ENCODE measurements around the gene CDH6. TPM values are rescaled to one million over a fixed set of nuclear protein-coding genes. Genes with fewer than 3 reads are reported as not detected.

CDH6 gene
- total RNA-seq, 4 donors from 2014 or later: 1.00 to 2.9 (median 1.4) TPM

DNA sequence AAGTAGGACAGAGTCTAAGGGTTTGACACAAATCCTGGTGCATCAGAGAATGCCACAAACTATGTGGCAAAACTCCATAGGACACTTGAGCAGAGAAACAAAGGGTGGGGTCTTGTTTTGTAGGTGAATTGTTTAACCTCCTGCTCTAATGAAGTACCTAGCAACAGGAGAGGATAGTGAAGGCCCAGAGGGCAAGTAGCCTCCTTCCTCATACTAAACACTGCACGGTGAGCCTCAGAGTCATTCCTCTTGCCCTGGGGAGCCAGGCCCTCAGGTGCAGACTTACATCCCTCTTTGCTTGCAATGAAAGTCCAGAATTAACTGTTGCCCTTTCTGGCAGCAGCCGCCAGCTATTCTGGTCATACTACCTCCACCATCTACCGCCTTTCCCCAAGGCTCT, 172.3 kb downstream of the CDH6 start:
- ATAC-seq (no peak), DNase-seq (no peak)
- TF ChIP-seq POLR2A (IDR thresholded peaks at IDR 0.05): no peak
- TF ChIP-seq, protein P1, sequence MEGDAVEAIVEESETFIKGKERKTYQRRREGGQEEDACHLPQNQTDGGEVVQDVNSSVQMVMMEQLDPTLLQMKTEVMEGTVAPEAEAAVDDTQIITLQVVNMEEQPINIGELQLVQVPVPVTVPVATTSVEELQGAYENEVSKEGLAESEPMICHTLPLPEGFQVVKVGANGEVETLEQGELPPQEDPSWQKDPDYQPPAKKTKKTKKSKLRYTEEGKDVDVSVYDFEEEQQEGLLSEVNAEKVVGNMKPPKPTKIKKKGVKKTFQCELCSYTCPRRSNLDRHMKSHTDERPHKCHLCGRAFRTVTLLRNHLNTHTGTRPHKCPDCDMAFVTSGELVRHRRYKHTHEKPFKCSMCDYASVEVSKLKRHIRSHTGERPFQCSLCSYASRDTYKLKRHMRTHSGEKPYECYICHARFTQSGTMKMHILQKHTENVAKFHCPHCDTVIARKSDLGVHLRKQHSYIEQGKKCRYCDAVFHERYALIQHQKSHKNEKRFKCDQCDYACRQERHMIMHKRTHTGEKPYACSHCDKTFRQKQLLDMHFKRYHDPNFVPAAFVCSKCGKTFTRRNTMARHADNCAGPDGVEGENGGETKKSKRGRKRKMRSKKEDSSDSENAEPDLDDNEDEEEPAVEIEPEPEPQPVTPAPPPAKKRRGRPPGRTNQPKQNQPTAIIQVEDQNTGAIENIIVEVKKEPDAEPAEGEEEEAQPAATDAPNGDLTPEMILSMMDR (IDR thresholded peaks at IDR 0.05 in 4 of 5, conservative IDR thresholded peaks at IDR 0.05 in 1 of 5): no peak
- no peaks in the 10 kb centered on the region for H3K27me3 ChIP-seq
- H3K4me3 ChIP-seq: no peak overlapping the region
- H3K4me1 ChIP-seq: no peaks in the 10 kb centered on the region
- no peaks in the 10 kb centered on the region for H3K36me3 ChIP-seq
- no peaks in the 10 kb centered on the region for H3K9me3 ChIP-seq
- H3K27ac ChIP-seq: no peak overlapping the region
- intact Hi-C loops (cut with DNase I; ENCODE audit: low total_unique reads): no loop called here
- in situ Hi-C loops (cut with MboI; ENCODE audit: low sequenced_read_pairs in 4 of 4): no loop called here

DNA sequence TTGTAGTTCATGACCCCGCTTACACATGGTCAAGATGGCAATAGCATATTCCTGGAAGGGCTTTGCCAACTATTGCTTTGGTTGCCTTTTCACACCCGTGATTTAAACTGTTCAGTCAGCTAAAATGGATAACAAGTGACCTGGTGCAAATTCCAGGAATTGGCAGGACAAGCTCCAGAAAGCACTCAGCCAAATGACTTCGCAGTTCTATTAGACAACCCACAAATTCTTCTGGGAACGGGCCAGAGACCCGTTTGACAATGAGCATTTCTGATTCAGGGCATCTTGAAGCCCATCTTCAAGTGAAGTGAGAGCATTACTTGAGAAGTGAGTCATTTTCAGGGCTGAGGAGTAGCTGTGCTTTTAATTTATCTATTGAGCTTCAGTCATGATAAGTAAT, 173.5 kb downstream of the CDH6 start:
- H3K4me1 ChIP-seq: no peaks in the 10 kb centered on the region
- no peak overlapping the region for H3K27ac ChIP-seq
- in situ Hi-C loops (cut with MboI; ENCODE audit: low sequenced_read_pairs in 4 of 4): no loop called here
- intact Hi-C loops (cut with DNase I; ENCODE audit: low total_unique reads): no loop called here
- H3K36me3 ChIP-seq: no peaks in the 10 kb centered on the region
- no peak for TF ChIP-seq POLR2A (IDR thresholded peaks at IDR 0.05)
- TF ChIP-seq, protein P1 (IDR thresholded peaks at IDR 0.05 in 4 of 5, conservative IDR thresholded peaks at IDR 0.05 in 1 of 5): no peak
- H3K4me3 ChIP-seq: no peak overlapping the region
- no peaks in the 10 kb centered on the region for H3K27me3 ChIP-seq
- ATAC-seq (no peak), DNase-seq (no peak)
- H3K9me3 ChIP-seq: no peaks in the 10 kb centered on the region

DNA sequence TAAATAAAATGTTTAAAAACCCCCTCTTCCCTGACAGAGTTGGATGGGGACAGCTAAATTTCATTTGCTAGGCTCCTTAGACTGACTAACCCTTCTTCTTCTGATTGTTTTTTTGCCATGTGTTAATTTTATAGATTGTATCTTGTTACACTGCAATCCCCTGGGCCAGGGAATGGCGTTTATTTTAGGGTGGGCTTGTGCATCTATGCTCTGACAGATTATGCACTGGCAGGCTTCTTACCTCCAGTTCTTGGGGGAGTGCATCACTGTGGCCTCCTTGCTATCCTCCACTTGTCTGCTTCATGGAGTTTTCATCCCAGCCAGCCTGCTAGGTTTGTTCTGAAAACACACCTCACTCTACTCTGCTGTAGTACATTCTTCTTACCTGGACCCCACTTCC, 178.6 kb downstream of the CDH6 start:
- Histone ChIP-seq H3K27me3 (no peaks in the 10 kb centered on the region), H3K27ac (no peak overlapping the region), H3K9me3 (no peaks in the 10 kb centered on the region), H3K36me3 (no peaks in the 10 kb centered on the region), H3K4me3 (no peak overlapping the region), H3K4me1 (no peaks in the 10 kb centered on the region)
- intact Hi-C loops (cut with DNase I; ENCODE audit: low total_unique reads) (no loop called here), in situ Hi-C loops (cut with MboI; ENCODE audit: low sequenced_read_pairs in 4 of 4) (no loop called here)
- TF ChIP-seq, protein P1 (IDR thresholded peaks at IDR 0.05 in 4 of 5, conservative IDR thresholded peaks at IDR 0.05 in 1 of 5): no peak
- TF ChIP-seq POLR2A (IDR thresholded peaks at IDR 0.05): no peak
- DNase-seq: no peak
- ATAC-seq: no peak

DNA sequence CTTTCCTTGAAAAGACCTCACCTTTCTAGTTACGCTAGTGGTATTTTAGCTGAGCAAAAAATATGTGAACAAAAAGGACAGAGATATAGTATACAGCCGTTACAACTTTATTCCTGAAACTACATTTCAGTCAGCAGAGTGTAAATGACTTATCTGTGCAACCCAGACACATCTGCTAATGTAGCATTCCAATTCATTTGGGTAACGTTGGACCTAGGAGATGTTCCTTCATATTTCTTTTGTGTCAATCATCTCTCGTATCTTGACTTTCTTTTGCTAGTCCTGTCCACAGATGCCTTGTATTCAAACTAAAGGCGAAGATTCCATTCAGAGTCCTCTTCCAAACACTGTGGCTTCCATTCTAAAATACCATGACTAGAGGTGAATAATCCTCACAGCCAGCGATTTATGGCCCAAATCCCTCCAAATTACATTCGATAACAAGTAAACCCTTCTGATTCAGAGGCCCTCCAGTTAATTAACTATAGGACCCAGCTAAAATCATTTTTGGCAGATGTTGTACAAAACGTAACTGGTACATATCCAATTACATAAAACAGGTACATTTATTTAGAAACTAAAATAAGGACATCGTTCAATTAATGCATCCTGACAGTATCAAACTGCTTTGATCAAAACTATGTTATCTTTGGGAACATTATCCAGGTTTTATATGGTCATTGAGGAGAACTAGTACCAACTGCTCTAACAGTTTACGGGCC, 182.7 kb downstream of the CDH6 start:
- no peak for ATAC-seq
- in situ Hi-C loops (cut with MboI; ENCODE audit: low sequenced_read_pairs in 4 of 4): no loop called here
- H3K4me3 ChIP-seq: no peak overlapping the region

More for the DNA sequence above, 182.7 kb downstream of the CDH6 start:
- H3K36me3 ChIP-seq: no peaks in the 10 kb centered on the region
- TF ChIP-seq, protein P1 (IDR thresholded peaks at IDR 0.05 in 4 of 5, conservative IDR thresholded peaks at IDR 0.05 in 1 of 5): no peak
- no peak for TF ChIP-seq POLR2A (IDR thresholded peaks at IDR 0.05)
- no peaks in the 10 kb centered on the region for H3K4me1 ChIP-seq
- intact Hi-C loops (cut with DNase I; ENCODE audit: low total_unique reads): no loop called here
- no peak for DNase-seq
- no peak overlapping the region for H3K27ac ChIP-seq
- no peaks in the 10 kb centered on the region for H3K9me3 ChIP-seq
- no peaks in the 10 kb centered on the region for H3K27me3 ChIP-seq
